ENCODE results near the gene HSP90AB1. TPM values are rescaled to one million over a fixed set of nuclear protein-coding genes. Genes with fewer than 3 reads are reported as not detected.
"Not testable (repeated sequence)": the region's sequence is repeated elsewhere in the genome, so short reads cannot be mapped to it uniquely, and the experiment has no call there.

Gene HSP90AB1
- total RNA-seq, 1 donor from 2014 or later: 509 TPM

- TF ChIP-seq CTCF (IDR thresholded peaks at IDR 0.05): no peak
- no peak for DNase-seq (ENCODE audit: extremely low spot score, unreplicated experiment)
- Mint-ChIP-seq H3K4me3 (ENCODE audit: unreplicated experiment) (no peak overlapping the region), H3K27me3 (ENCODE audit: unreplicated experiment) (no peaks in the 10 kb centered on the region), H3K27ac (ENCODE audit: unreplicated experiment) (peak overlapping the region; percentile 38), H3K36me3 (ENCODE audit: unreplicated experiment) (peaks cover 29% of the 10 kb centered on the region), H3K4me1 (ENCODE audit: unreplicated experiment) (peaks cover 66% of the 10 kb centered on the region), H3K9me3 (ENCODE audit: unreplicated experiment) (no peaks in the 10 kb centered on the region)
Measured at GRCh38 chr6:44228433-44228832, 18.5 kb upstream of the HSP90AB1 start.

- no peak overlapping the region for H3K4me3 Mint-ChIP-seq (ENCODE audit: unreplicated experiment)
- H3K4me1 Mint-ChIP-seq (ENCODE audit: unreplicated experiment): peaks cover 70% of the 10 kb centered on the region
- TF ChIP-seq CTCF (IDR thresholded peaks at IDR 0.05): no peak
- peaks cover 33% of the 10 kb centered on the region for H3K36me3 Mint-ChIP-seq (ENCODE audit: unreplicated experiment)
- H3K9me3 Mint-ChIP-seq (ENCODE audit: unreplicated experiment): no peaks in the 10 kb centered on the region
- no peak overlapping the region for H3K27ac Mint-ChIP-seq (ENCODE audit: unreplicated experiment)
- no peak for DNase-seq (ENCODE audit: extremely low spot score, unreplicated experiment)
- no peaks in the 10 kb centered on the region for H3K27me3 Mint-ChIP-seq (ENCODE audit: unreplicated experiment)
Measured at GRCh38 chr6:44228836-44229235, 18.1 kb upstream of the HSP90AB1 start.

GRCh38 chr6:44229376-44230033, 17.4 kb upstream of the HSP90AB1 start:
- TF ChIP-seq CTCF (IDR thresholded peaks at IDR 0.05): no peak
- Mint-ChIP-seq H3K9me3 (ENCODE audit: unreplicated experiment) (no peaks in the 10 kb centered on the region), H3K4me3 (ENCODE audit: unreplicated experiment) (no peak overlapping the region), H3K27ac (ENCODE audit: unreplicated experiment) (no peak overlapping the region), H3K27me3 (ENCODE audit: unreplicated experiment) (no peaks in the 10 kb centered on the region), H3K36me3 (ENCODE audit: unreplicated experiment) (peaks cover 35% of the 10 kb centered on the region), H3K4me1 (ENCODE audit: unreplicated experiment) (peaks cover 70% of the 10 kb centered on the region)
- DNase-seq (ENCODE audit: extremely low spot score, unreplicated experiment): no peak

- H3K27ac Mint-ChIP-seq (ENCODE audit: unreplicated experiment): no peak overlapping the region
- no peak for DNase-seq (ENCODE audit: extremely low spot score, unreplicated experiment)
- H3K9me3 Mint-ChIP-seq (ENCODE audit: unreplicated experiment): no peaks in the 10 kb centered on the region
- peaks cover 71% of the 10 kb centered on the region for H3K4me1 Mint-ChIP-seq (ENCODE audit: unreplicated experiment)
- H3K27me3 Mint-ChIP-seq (ENCODE audit: unreplicated experiment): no peaks in the 10 kb centered on the region
- no peak overlapping the region for H3K4me3 Mint-ChIP-seq (ENCODE audit: unreplicated experiment)
- H3K36me3 Mint-ChIP-seq (ENCODE audit: unreplicated experiment): peaks cover 36% of the 10 kb centered on the region
- TF ChIP-seq CTCF (IDR thresholded peaks at IDR 0.05): no peak
Measured at GRCh38 chr6:44230034-44230675, 16.7 kb upstream of the HSP90AB1 start.

GRCh38 chr6:44231426-44231825, 15.5 kb upstream of the HSP90AB1 start:
- not testable (repeated sequence) for DNase-seq (ENCODE audit: extremely low spot score, unreplicated experiment); H3K27me3 Mint-ChIP-seq (ENCODE audit: unreplicated experiment); H3K9me3 Mint-ChIP-seq (ENCODE audit: unreplicated experiment); H3K4me3 Mint-ChIP-seq (ENCODE audit: unreplicated experiment); H3K27ac Mint-ChIP-seq (ENCODE audit: unreplicated experiment)
- peaks cover 40% of the 10 kb centered on the region for H3K36me3 Mint-ChIP-seq (ENCODE audit: unreplicated experiment)
- peaks cover 70% of the 10 kb centered on the region for H3K4me1 Mint-ChIP-seq (ENCODE audit: unreplicated experiment)

All from osteocyte (in vitro differentiated cells).